Karpas-422 (cell line): ENCODE data around the gene LILRA6. TPM values are rescaled to one million over a fixed set of nuclear protein-coding genes. Genes with fewer than 3 reads are reported as not detected.
"Not testable (repeated sequence)": the region's sequence is repeated elsewhere in the genome, so short reads cannot be mapped to it uniquely, and the experiment has no call there.

Experiments used
- DNase-seq: peaks from one replicate; pipeline ENCODE4 v3.0.0-alpha.2; 2015
- H2AFZ ChIP-seq: fragments of 200-600 bp; sonication (generic); 2 replicates; pipeline ENCODE4 v1.6.1; 2014; ENCODE audit warnings: antibody characterized with exemption, low read length, mixed read lengths
- H3K27ac ChIP-seq: fragments of 200-600 bp; sonication (generic); 2 replicates; pipeline ENCODE4 v1.5.1; 2014; ENCODE audit warnings: mild to moderate bottlenecking, low read length, moderate library complexity
- H3K27me3 ChIP-seq: fragments of 200-600 bp; sonication (generic); 2 replicates; pipeline ENCODE4 v1.6.1; 2014; ENCODE audit warnings: low read length, mixed read lengths
- H3K36me3 ChIP-seq: fragments of 200-600 bp; sonication (generic); 2 replicates; pipeline ENCODE4 v1.6.1; 2014; ENCODE audit warnings: low read length, mixed read lengths; ENCODE audit not compliant: insufficient read depth
- H3K4me1 ChIP-seq: fragments of 200-600 bp; sonication (generic); 2 replicates; pipeline ENCODE4 v1.6.1; 2014; ENCODE audit warnings: mild to moderate bottlenecking, low read length, mixed read lengths
- H3K4me2 ChIP-seq: fragments of 200-600 bp; sonication (generic); 2 replicates; pipeline ENCODE4 v1.6.1; 2014; ENCODE audit warnings: low read length, low read depth, mild to moderate bottlenecking; ENCODE audit not compliant: poor library complexity, severe bottlenecking
- H3K4me3 ChIP-seq: fragments of 200-600 bp; sonication (generic); 2 replicates; pipeline ENCODE4 v1.5.1; 2014; ENCODE audit warnings: mild to moderate bottlenecking, antibody characterized with exemption, low read length, mixed read lengths
- H3K79me2 ChIP-seq: fragments of 200-600 bp; sonication (generic); 2 replicates; pipeline ENCODE4 v1.6.1; 2014; ENCODE audit warnings: mild to moderate bottlenecking, low read length, mixed read lengths
- H3K9ac ChIP-seq: fragments of 200-600 bp; sonication (generic); 2 replicates; pipeline ENCODE4 v1.6.0; 2014; ENCODE audit warnings: low read length
- H3K9me2 ChIP-seq: fragments of 200-600 bp; sonication (generic), shearing (Covaris generic); replicated peaks from 2 replicates; pipeline ENCODE4 v1.6.0; 2014; ENCODE audit warnings: mild to moderate bottlenecking, low read length, moderate library complexity; ENCODE audit not compliant: insufficient read depth
- H3K9me3 ChIP-seq: fragments of 300-700, 200-600 bp; sonication (generic); 2 replicates; pipeline ENCODE4 v1.6.1; 2014; ENCODE audit warnings: low read length, mixed read lengths
- H4K20me1 ChIP-seq: fragments of 200-600 bp; sonication (generic); 2 replicates; pipeline ENCODE4 v1.6.1; 2014; ENCODE audit warnings: mild to moderate bottlenecking, antibody characterized with exemption, low read length, low read depth; ENCODE audit not compliant: insufficient read depth
- total RNA-seq: library from RNA; depleted of rRNA; stranded (reverse); fragments of >200 nt; shearing (Covaris generic); gene quantifications from 2 replicates; pipeline ENCODE4 v1.2.3, GENCODE V29; 2014; ENCODE audit warnings: low replicate concordance; rRNA removed

Gene LILRA6
- total RNA-seq: not detected in 2 replicates

DNA sequence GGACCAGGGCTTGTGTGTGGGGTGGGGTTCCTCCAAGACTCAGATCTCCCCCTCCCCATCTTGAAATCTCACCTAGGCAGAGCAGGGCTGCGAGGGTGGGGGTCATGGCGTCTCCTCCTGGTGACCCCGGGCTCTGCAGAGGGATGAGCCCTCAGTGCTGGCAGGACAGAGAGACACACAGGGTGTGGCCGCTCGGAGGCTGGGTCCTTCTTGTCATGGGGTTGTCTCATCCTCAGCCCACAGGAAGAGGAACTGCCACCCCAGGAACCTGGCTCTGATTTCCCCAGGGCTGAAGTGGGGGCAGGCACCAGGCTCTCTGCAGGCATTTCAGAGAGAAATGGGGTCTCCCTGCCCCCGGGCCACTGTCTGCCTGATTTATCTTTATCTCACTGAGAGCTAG, at the start of gene LILRA6:
Gene LILRA6 (minus strand): TSS at position 145 of the 400 bp plus-strand sequence.
- H3K9me3 ChIP-seq, DNase-seq, H3K4me2 ChIP-seq: not testable (repeated sequence)

DNA sequence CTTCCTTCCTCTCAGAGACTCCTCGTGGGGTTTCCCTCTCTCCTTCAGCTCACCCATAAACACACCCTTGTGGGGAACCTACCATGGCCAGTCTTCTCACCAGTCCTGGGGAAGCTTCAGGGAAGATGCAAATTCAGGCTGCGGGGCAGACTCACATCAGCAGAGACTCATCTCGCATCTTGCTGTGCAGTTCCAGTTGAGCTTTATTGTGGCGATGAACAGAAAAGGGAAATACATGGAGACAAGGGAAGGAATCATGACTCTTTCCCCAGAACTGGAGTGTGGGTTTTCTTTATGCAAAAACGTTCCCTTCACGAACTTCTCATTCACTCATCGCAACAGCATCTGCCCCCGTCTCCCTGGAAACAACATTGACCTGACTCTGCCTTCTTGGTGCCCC, 46.6 kb upstream of the LILRA6 start:
- H3K9me3 ChIP-seq, H3K27ac ChIP-seq, H3K4me3 ChIP-seq, H2AFZ ChIP-seq, DNase-seq, H3K9ac ChIP-seq, H3K9me2 ChIP-seq, H3K36me3 ChIP-seq, H3K27me3 ChIP-seq, H3K79me2 ChIP-seq, H4K20me1 ChIP-seq, H3K4me2 ChIP-seq: not testable (repeated sequence)
- peaks cover 30% of the 10 kb centered on the region for H3K4me1 ChIP-seq

More for the DNA sequence above, at the start of gene LILRA6:
- H3K9me2 ChIP-seq, H3K27ac ChIP-seq, H3K79me2 ChIP-seq, H3K4me3 ChIP-seq, H4K20me1 ChIP-seq, H3K4me1 ChIP-seq, H2AFZ ChIP-seq, H3K36me3 ChIP-seq, H3K27me3 ChIP-seq, H3K9ac ChIP-seq: not testable (repeated sequence)

DNA sequence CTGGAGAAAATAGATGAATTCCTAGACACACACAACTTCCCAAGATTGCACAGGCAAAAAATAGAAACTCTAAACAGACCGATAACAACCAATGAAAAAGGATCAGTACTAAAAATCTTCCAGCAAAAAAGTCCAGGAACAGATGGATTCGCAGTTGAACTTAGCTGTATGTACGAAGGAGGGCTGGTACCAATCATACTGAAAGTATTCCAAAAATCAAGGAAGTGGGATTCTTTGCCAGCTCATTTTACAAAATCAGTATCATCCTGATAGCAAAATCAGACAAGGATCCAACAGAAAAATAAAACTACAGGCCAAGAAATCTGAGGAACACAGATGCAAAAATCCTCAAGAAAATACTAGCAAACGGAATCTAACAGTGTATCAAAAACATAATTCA, 44.9 kb upstream of the LILRA6 start:
- Histone ChIP-seq H3K4me1 (peaks cover 30% of the 10 kb centered on the region), H2AFZ (no peak overlapping the region), H3K79me2 (no peaks in the 10 kb centered on the region), H4K20me1 (no peaks in the 10 kb centered on the region), H3K9me2 (no peaks in the 10 kb centered on the region), H3K27me3 (no peaks in the 10 kb centered on the region), H3K36me3 (no peaks in the 10 kb centered on the region), H3K9me3 (no peaks in the 10 kb centered on the region), H3K4me3 (no peak overlapping the region), H3K4me2 (no peak overlapping the region), H3K27ac (no peak overlapping the region), H3K9ac (no peak overlapping the region)
- no peak for DNase-seq

DNA sequence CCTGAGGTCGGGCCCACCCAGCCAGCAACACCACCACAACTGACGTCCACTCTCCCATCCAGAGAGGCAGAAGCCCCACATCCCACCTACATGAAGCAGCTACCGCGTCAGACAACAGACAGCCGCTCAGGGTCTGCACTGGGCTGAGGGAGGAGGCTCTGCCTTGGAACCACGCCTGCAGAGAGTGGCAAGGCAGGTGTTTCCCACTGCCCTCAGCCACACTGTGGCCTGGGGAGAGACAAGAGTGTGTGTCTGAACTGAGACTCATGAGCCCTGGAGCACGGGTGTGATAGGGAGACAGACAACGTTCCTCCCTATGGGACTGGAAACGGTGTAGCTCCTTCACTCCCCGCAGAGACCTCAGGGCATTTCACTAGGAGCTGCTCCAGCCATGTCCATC, 43.7 kb upstream of the LILRA6 start:
- H3K27me3 ChIP-seq, H3K36me3 ChIP-seq, DNase-seq, H2AFZ ChIP-seq, H3K79me2 ChIP-seq, H3K9me2 ChIP-seq, H3K9me3 ChIP-seq, H3K4me3 ChIP-seq, H3K27ac ChIP-seq, H3K9ac ChIP-seq, H4K20me1 ChIP-seq, H3K4me2 ChIP-seq: not testable (repeated sequence)
- peaks cover 26% of the 10 kb centered on the region for H3K4me1 ChIP-seq

DNA sequence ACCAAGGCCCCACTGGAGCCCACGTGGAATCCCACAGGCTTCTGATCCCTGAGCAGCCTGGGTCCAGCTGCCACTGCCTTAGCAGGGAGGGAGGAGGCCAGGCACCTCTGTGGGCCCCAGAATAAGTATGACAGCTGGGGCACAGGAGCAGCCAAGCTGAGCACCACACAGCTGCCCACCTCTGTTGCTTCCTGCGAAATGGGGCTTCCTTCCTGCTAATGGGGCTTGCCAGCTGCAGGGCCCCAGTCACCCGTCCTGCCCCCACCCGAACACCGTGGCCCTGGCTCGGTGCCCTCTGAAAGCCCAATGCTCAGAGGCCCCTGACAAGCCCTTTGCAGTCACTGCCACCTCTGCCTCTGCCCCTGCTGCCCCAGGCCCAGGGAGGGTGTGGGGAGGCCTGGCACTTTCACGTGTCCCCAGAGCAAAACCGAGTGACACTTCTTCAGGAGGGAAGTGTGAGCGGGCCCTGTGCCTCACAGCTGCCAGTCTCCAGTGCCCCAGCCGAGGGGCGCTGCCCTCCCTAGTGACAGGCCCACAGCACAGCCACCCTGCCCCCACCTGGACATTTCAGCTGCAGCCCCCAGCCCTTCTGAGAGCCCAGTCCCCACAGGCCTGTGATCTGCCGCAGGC, 43.0 kb upstream of the LILRA6 start:
- H3K4me1 ChIP-seq: peaks cover 25% of the 10 kb centered on the region

DNA sequence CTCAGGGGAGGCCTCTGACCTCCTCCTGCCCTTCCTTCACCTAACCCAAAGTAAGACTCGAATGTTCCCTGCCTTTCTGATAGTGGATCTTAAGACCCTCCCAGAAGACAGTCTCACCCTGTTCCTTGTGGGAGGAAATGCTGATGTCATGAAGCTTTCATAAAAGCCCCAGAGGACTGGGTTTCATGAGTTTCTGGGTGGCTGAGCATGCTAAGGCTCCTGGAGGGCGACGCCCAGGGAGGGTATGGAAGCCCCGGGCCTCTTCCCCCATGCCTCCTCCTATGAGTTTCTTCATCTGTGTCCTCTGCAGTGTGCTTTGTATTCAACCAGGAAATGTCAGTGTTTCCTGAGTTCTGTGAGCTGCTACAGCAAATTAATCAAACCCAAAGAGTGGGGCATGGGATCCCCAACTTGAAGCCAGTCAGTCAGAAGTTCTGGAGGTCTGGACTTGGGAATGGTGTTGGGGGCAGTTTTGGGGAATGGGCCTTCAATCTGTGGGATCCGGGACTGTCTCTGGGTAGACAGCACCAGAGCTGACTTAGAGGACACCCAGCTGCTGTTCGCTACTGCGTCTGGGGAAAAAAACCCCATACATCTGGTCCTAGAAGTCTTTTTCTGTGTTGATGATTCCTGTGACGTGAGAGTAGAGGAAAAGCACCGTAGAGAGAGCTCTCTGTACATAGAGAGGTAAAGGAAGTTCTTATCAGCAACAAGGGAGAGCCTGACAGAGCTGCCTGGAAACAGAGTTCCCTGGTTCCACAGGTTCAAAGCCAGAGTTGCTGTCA, 40.3 kb upstream of the LILRA6 start:
- no peaks in the 10 kb centered on the region for H3K27me3 ChIP-seq
- H4K20me1 ChIP-seq: no peaks in the 10 kb centered on the region
- H3K4me3 ChIP-seq: no peak overlapping the region
- no peaks in the 10 kb centered on the region for H3K79me2 ChIP-seq
- H3K27ac ChIP-seq: no peak overlapping the region
- H2AFZ ChIP-seq: no peak overlapping the region
- H3K4me2 ChIP-seq: no peak overlapping the region
- H3K4me1 ChIP-seq: peaks cover 7% of the 10 kb centered on the region; the same call in 1 of the 2 replicates
- no peaks in the 10 kb centered on the region for H3K9me2 ChIP-seq
- DNase-seq: no peak
- no peaks in the 10 kb centered on the region for H3K9me3 ChIP-seq
- no peak overlapping the region for H3K9ac ChIP-seq
- no peaks in the 10 kb centered on the region for H3K36me3 ChIP-seq

More for the DNA sequence above, 43.0 kb upstream of the LILRA6 start:
- not testable (repeated sequence) for DNase-seq, H3K79me2 ChIP-seq, H3K4me3 ChIP-seq, H3K4me2 ChIP-seq, H3K9me3 ChIP-seq, H2AFZ ChIP-seq, H3K9me2 ChIP-seq, H3K9ac ChIP-seq, H3K36me3 ChIP-seq, H3K27ac ChIP-seq, H4K20me1 ChIP-seq, H3K27me3 ChIP-seq

DNA sequence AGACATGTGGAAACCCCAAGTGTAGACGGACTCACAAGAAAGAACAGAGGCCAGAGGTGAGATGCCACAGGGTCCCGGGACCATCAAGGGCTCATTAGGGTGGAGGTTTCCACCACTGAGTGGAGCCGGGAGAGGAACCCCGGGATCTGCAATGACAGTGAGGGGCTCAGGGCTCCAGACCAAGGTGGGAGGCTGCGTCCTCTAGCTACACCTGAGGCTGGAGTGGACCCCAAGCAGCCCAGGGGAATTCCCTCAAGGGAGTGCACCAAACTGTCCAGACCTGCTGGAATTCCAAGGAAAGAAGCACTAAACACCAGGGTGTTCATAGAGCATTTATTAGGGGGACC, 39.1 kb upstream of the LILRA6 start:
- not testable (repeated sequence) for H3K9me3 ChIP-seq, DNase-seq, H3K4me1 ChIP-seq, H3K27ac ChIP-seq, H3K4me3 ChIP-seq, H3K79me2 ChIP-seq, H3K4me2 ChIP-seq, H3K9ac ChIP-seq, H3K27me3 ChIP-seq, H3K9me2 ChIP-seq, H3K36me3 ChIP-seq, H2AFZ ChIP-seq, H4K20me1 ChIP-seq

DNA sequence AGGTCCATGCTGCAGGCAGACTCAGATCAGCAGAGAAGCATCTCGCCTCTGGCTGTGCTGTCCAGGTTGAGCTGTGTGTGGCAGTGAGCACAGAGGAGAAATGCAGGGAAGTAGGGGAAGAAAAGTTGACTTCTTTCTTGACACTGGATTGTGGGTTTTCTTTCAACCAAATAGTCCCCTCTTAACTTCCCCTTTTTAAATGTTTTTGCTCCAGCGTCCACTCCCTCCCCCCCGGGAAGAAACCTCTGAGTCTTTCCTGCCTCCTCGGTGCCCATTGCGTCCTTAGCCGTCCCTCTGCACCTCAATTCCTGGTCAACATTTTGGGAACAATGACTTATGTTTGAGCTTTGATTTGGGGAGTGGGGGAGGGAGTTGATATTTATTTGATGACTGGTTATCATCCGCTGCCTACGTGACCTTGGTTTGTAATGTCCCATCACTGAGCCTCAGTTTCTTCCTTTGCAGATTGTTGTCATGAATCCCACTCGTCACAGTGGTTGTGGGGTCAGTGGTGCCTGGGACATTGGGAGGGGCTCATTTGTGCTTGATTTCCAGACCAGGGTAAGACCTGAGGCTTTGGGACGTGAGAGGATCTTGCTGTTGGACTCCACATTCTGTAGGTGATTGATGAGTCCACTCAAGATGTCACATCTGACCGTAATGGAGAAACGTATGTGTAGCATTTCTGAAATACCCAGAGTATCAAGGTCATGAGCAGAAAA, 38.6 kb upstream of the LILRA6 start, which contains the start of gene LILRB2:
Gene LILRB2 (minus strand): TSS at position 104 of the 722 bp plus-strand sequence. CDS start 614 bp downstream, outside the sequence.
- H3K4me3 ChIP-seq: no peak within 1 kb of the TSS
- H3K36me3 ChIP-seq: no peaks in the 10 kb centered on the region
- H3K9ac ChIP-seq: no peak within 1 kb of the TSS
- H2AFZ ChIP-seq: no peak within 1 kb of the TSS
- H3K4me1 ChIP-seq: peaks cover 7% of the 10 kb centered on the region; the same call in 1 of the 2 replicates
- H3K79me2 ChIP-seq: no peaks in the 10 kb centered on the region
- H3K27ac ChIP-seq: no peak within 1 kb of the TSS
- no peak for DNase-seq
- no peaks in the 10 kb centered on the region for H4K20me1 ChIP-seq
- H3K4me2 ChIP-seq: no peak within 1 kb of the TSS
- H3K9me2 ChIP-seq: no peaks in the 10 kb centered on the region
- H3K9me3 ChIP-seq: no peaks in the 10 kb centered on the region
- no peaks in the 10 kb centered on the region for H3K27me3 ChIP-seq
